Renal cortical epithelial cell (primary cell): Measurements from ENCODE around the gene SMPX. TPM values are rescaled to one million over a fixed set of nuclear protein-coding genes. Genes with fewer than 3 reads are reported as not detected.

Source experiments
- DNase-seq: peaks from one replicate; pipeline ENCODE4 v3.0.0-alpha.2; 2011; ENCODE audit warnings: low read depth
- total RNA-seq: library from RNA; depleted of rRNA; stranded (reverse); fragments of >200 nt; gene quantifications from 2 replicates; pipeline ENCODE4 v1.2.3, GENCODE V29; 2014

The SMPX gene
- total RNA-seq, 1 donor from 2014 or later = not detected

GRCh38 chrX:21711848-21712197 lies 46.1 kb downstream of the SMPX start:
- no peak for DNase-seq

- DNase-seq = no peak
These were observed 46.6 kb downstream of the SMPX start for GRCh38 chrX:21711129-21711847.

- no peak for DNase-seq
These were observed 49.8 kb downstream of the SMPX start for GRCh38 chrX:21708116-21708515.

- DNase-seq = no peak
These were observed 52.7 kb downstream of the SMPX start for GRCh38 chrX:21705225-21705624.

GRCh38 chrX:21702725-21703124 lies 55.2 kb downstream of the SMPX start:
- DNase-seq = no peak

- DNase-seq = no peak
These were observed 56.9 kb downstream of the SMPX start for GRCh38 chrX:21700967-21701366.

GRCh38 chrX:21700275-21700674 lies 57.6 kb downstream of the SMPX start:
- DNase-seq = no peak

GRCh38 chrX:21699136-21699535 lies 58.8 kb downstream of the SMPX start:
- no peak for DNase-seq

GRCh38 chrX:21698272-21698671 lies 59.6 kb downstream of the SMPX start:
- no peak for DNase-seq

GRCh38 chrX:21691512-21692018 lies 66.4 kb downstream of the SMPX start:
- DNase-seq = no peak

- DNase-seq = peak; percentile 7
These were observed 74.0 kb downstream of the SMPX start for GRCh38 chrX:21683941-21684340.

- DNase-seq = no peak
These were observed 79.8 kb downstream of the SMPX start for GRCh38 chrX:21678048-21678612.

GRCh38 chrX:21675931-21676330 lies 82.0 kb downstream of the SMPX start:
- DNase-seq = no peak

GRCh38 chrX:21674430-21675186 lies 83.3 kb downstream of the SMPX start:
- peak; percentile 27 for DNase-seq

- DNase-seq = no peak
These were observed 91.2 kb downstream of the SMPX start for GRCh38 chrX:21666679-21667078.

- DNase-seq = no peak
These were observed 91.7 kb downstream of the SMPX start for GRCh38 chrX:21666252-21666651.

- no peak for DNase-seq
These were observed 95.2 kb downstream of the SMPX start for GRCh38 chrX:21662761-21663160.

GRCh38 chrX:21661316-21661715 lies 96.6 kb downstream of the SMPX start:
- no peak for DNase-seq

- no peak for DNase-seq
These were observed 97.8 kb downstream of the SMPX start for GRCh38 chrX:21660156-21660555.

GRCh38 chrX:21659320-21659719 lies 98.6 kb downstream of the SMPX start:
- no peak for DNase-seq

GRCh38 chrX:21658746-21659145 lies 99.2 kb downstream of the SMPX start:
- DNase-seq = no peak

GRCh38 chrX:21658152-21658737 lies 99.7 kb downstream of the SMPX start, which contains the start of gene KLHL34:
TSS of gene KLHL34 (minus strand) at chrX:21658330. CDS start at chrX:21657788, 542 bp downstream.
- DNase-seq = no peak
